Neuronal stem cell (in vitro differentiated cells): Measurements from ENCODE around the gene STXBP5.

Source experiments
- DNase-seq: peaks from one replicate; pipeline ENCODE4 v3.0.0-alpha.2; 2013; ENCODE audit warnings: low spot score
- H2AFZ ChIP-seq: one replicate; pipeline ENCODE4 v1.6.1; 2013; ENCODE audit warnings: mild to moderate bottlenecking, low read length, inconsistent platforms
- H2AK5ac ChIP-seq: 2 replicates; pipeline ENCODE4 v1.6.1; 2013; ENCODE audit warnings: low read depth, mild to moderate bottlenecking, inconsistent platforms, low read length, moderate library complexity, mixed read lengths
- H2BK120ac ChIP-seq: 2 replicates; pipeline ENCODE4 v1.6.1; 2013; ENCODE audit warnings: low read depth, mild to moderate bottlenecking, inconsistent platforms, low read length, moderate library complexity, mixed read lengths
- H2BK12ac ChIP-seq: one replicate; pipeline ENCODE4 v1.6.1; 2013; ENCODE audit warnings: low read length, inconsistent platforms
- H2BK15ac ChIP-seq: 2 replicates; pipeline ENCODE4 v1.6.1; 2013; ENCODE audit warnings: mild to moderate bottlenecking, low read length, inconsistent platforms, mixed read lengths
- H2BK5ac ChIP-seq: one replicate; pipeline ENCODE4 v1.6.1; 2013; ENCODE audit warnings: inconsistent platforms, mild to moderate bottlenecking, low read length, moderate library complexity
- H3K14ac ChIP-seq: one replicate; pipeline ENCODE4 v1.6.1; 2013; ENCODE audit warnings: low read length, inconsistent platforms
- H3K18ac ChIP-seq: 2 replicates; pipeline ENCODE4 v1.6.1; 2013; ENCODE audit warnings: low read length, inconsistent platforms
- H3K23ac ChIP-seq: 2 replicates; pipeline ENCODE4 v1.6.1; 2013; ENCODE audit warnings: low read depth, mild to moderate bottlenecking, mixed read lengths, low read length, inconsistent platforms; ENCODE audit not compliant: poor library complexity
- H3K27ac ChIP-seq: replicated peaks from 3 replicates; pipeline ENCODE4 v1.5.1; 2013; ENCODE audit warnings: low read length, inconsistent platforms
- H3K27me3 ChIP-seq, 3 experiments: 2 replicates each; pipeline ENCODE4 v1.6.1; 2013; ENCODE audit warnings: low read length in 3 of 3, mild to moderate bottlenecking in 2 of 3, inconsistent platforms in 1 of 3, low read depth in 1 of 3, mixed read lengths in 1 of 3, moderate library complexity in 1 of 3; ENCODE audit not compliant: control insufficient read depth in 3 of 3, insufficient read depth in 3 of 3
- H3K36me3 ChIP-seq, 2 donors: replicated peaks in 1 of 2; 2 replicates each; pipeline ENCODE4 v1.6.1; 2013; ENCODE audit warnings: low read length in 2 of 2; ENCODE audit not compliant: control insufficient read depth in 2 of 2, insufficient read depth in 2 of 2
- H3K4ac ChIP-seq: 2 replicates; pipeline ENCODE4 v1.6.1; 2013; ENCODE audit warnings: inconsistent platforms, mild to moderate bottlenecking, low read length, moderate library complexity
- H3K4me1 ChIP-seq, 2 donors: 1 replicate in 1 of 2; 2 replicates in 1 of 2; pipeline ENCODE4 v1.6.1; 2013; ENCODE audit warnings: low read length in 2 of 2, low read depth in 1 of 2; ENCODE audit not compliant: control insufficient read depth in 2 of 2, insufficient read depth in 1 of 2
- H3K4me2 ChIP-seq: one replicate; pipeline ENCODE4 v1.6.1; 2013; ENCODE audit warnings: mild to moderate bottlenecking, low read length, inconsistent platforms; ENCODE audit not compliant: insufficient read depth, poor library complexity, severe bottlenecking
- H3K4me3 ChIP-seq, 2 donors: 2 replicates each; pipeline ENCODE4 v1.5.1; 2013; ENCODE audit warnings: low read length in 2 of 2, mild to moderate bottlenecking in 2 of 2, inconsistent platforms in 1 of 2, moderate library complexity in 1 of 2
- H3K79me1 ChIP-seq: one replicate; pipeline ENCODE4 v1.6.1; 2013; ENCODE audit warnings: low read depth, mild to moderate bottlenecking, inconsistent platforms, low read length, moderate library complexity
- H3K9ac ChIP-seq: one replicate; pipeline ENCODE4 v1.6.1; 2013; ENCODE audit warnings: mild to moderate bottlenecking, low read depth, low read length, inconsistent platforms; ENCODE audit not compliant: poor library complexity
- H3K9me3 ChIP-seq, 2 donors: replicated peaks in 1 of 2; 2 replicates each; pipeline versions ENCODE3 to v1.6.1; 2013; ENCODE audit warnings: low read length in 2 of 2, mild to moderate bottlenecking in 2 of 2, inconsistent platforms in 1 of 2, low read depth in 1 of 2, mixed read lengths in 1 of 2, moderate library complexity in 1 of 2; ENCODE audit not compliant: control insufficient read depth in 2 of 2, insufficient read depth in 1 of 2
- H4K8ac ChIP-seq: one replicate; pipeline ENCODE4 v1.6.1; 2013; ENCODE audit warnings: low read depth, mild to moderate bottlenecking, inconsistent platforms, low read length, moderate library complexity
- H4K91ac ChIP-seq: one replicate; pipeline ENCODE4 v1.6.1; 2013; ENCODE audit warnings: low read length, low read depth, mild to moderate bottlenecking, inconsistent platforms; ENCODE audit not compliant: poor library complexity
- WGBS, 2 donors: extraction: QIAGEN DNeasy Blood & Tissue Kit; methylation state at CpG; one replicate each; pipeline ENCODE4 v1.1.7; 2013; ENCODE audit warnings: missing lambda C conversion rate in 2 of 2, mixed read lengths in 1 of 2; ENCODE audit not compliant: insufficient read length in 2 of 2, insufficient replicate concordance in 1 of 2; ENCODE audit errors: extremely low coverage in 2 of 2; 5-methylcytosine and 5-hydroxymethylcytosine counted together

Gene STXBP5

DNA sequence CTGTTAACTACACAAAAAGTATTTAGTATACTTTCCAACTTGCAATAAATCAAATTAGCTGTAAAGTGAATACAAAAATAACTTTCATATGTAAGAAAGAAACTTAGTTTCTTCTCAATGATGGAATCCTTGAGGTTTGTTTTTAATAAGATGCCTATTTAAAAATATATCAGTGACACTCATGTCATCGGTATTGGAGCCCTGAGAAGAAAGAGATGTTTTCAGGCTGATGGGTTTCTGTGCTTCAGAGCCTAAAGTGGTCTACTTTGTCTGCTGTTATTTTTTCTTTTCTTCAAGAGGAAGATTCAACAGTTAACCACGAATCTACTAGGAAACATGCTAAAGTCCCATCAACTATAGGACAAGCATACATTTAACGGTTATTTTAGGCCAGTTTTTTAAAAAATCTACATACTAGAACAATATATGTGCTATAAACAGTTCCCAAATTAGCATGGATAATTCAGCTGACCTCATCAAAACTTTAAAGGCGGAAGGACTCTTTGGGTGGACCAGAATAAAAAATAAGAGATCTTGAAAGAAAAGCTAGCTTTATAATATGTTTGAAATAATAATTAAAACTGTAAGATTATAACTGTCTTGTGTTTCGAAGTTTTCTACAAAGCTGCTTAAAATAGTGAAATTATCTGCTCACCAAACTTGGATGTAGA, 157.2 kb downstream of the STXBP5 start:
- H4K8ac ChIP-seq, result no peak overlapping the region
- no peak overlapping the region for H2BK120ac ChIP-seq
- H3K4me2 ChIP-seq, result no peak overlapping the region
- no peak for DNase-seq
- no peak overlapping the region for H3K4me3 ChIP-seq
- H2AK5ac ChIP-seq, result no peak overlapping the region
- no peak overlapping the region for H2BK12ac ChIP-seq
- no peak overlapping the region for H2BK5ac ChIP-seq
- H3K36me3 ChIP-seq, result peaks cover 2 to 18% of the 10 kb centered on the region in 2 donors
- H3K9ac ChIP-seq, result no peak overlapping the region
- no peak overlapping the region for H3K14ac ChIP-seq
- H3K9me3 ChIP-seq, result peaks cover 0 to 1% of the 10 kb centered on the region in 2 donors
- no peaks in the 10 kb centered on the region for H3K4me1 ChIP-seq
- no CpG with 5 or more reads among the region's 5 CpGs for WGBS, 2 donors
- H3K23ac ChIP-seq, result no peak overlapping the region
- H3K4ac ChIP-seq, result no peak overlapping the region
- H2AFZ ChIP-seq, result no peak overlapping the region
- H3K18ac ChIP-seq, result no peak overlapping the region
- no peak overlapping the region for H3K27ac ChIP-seq
- H3K79me1 ChIP-seq, result no peaks in the 10 kb centered on the region
- H3K27me3 ChIP-seq, result no peaks in the 10 kb centered on the region
- H2BK15ac ChIP-seq, result no peak overlapping the region
- no peak overlapping the region for H4K91ac ChIP-seq

- H4K8ac ChIP-seq, result no peak overlapping the region
- no peaks in the 10 kb centered on the region for H3K27me3 ChIP-seq
- no peak overlapping the region for H3K4me2 ChIP-seq
- H2BK12ac ChIP-seq, result no peak overlapping the region
- peaks cover 0 to 1% of the 10 kb centered on the region in 2 donors for H3K9me3 ChIP-seq
- H2AFZ ChIP-seq, result no peak overlapping the region
- no peak overlapping the region for H3K9ac ChIP-seq
- H3K18ac ChIP-seq, result no peak overlapping the region
- H4K91ac ChIP-seq, result no peak overlapping the region
- H3K23ac ChIP-seq, result no peak overlapping the region
- no peak overlapping the region for H3K4ac ChIP-seq
- no peak overlapping the region for H2BK5ac ChIP-seq
- H3K14ac ChIP-seq, result no peak overlapping the region
- no peak overlapping the region for H2BK15ac ChIP-seq
- peaks cover 2 to 14% of the 10 kb centered on the region in 2 donors for H3K36me3 ChIP-seq
- H2AK5ac ChIP-seq, result no peak overlapping the region
- H2BK120ac ChIP-seq, result no peak overlapping the region
- no peak overlapping the region for H3K27ac ChIP-seq
- H3K4me1 ChIP-seq, result no peaks in the 10 kb centered on the region
- H3K4me3 ChIP-seq, result no peak overlapping the region
- DNase-seq, result no peak
- H3K79me1 ChIP-seq, result no peaks in the 10 kb centered on the region
Observed at GRCh38 chr6:147366290-147366689, 162.1 kb downstream of the STXBP5 start.

- Histone ChIP-seq H3K79me1 (no peaks in the 10 kb centered on the region), H2BK5ac (no peak overlapping the region), H3K14ac (no peak overlapping the region), H3K4me3 (no peak overlapping the region), H3K23ac (no peak overlapping the region), H2BK15ac (no peak overlapping the region), H2AFZ (no peak overlapping the region), H2BK120ac (no peak overlapping the region), H3K27me3 (no peaks in the 10 kb centered on the region), H3K4me2 (no peak overlapping the region), H3K36me3 (peaks cover 0 to under 1% of the 10 kb centered on the region in 2 donors), H3K27ac (no peak overlapping the region), H3K9me3 (no peaks in the 10 kb centered on the region), H3K4me1 (no peaks in the 10 kb centered on the region), H4K91ac (no peak overlapping the region), H4K8ac (no peak overlapping the region), H3K9ac (no peak overlapping the region), H3K18ac (no peak overlapping the region), H2AK5ac (no peak overlapping the region), H2BK12ac (no peak overlapping the region), H3K4ac (no peak overlapping the region)
- DNase-seq, result no peak
Observed at GRCh38 chr6:147371325-147371724, 167.1 kb downstream of the STXBP5 start.

GRCh38 chr6:147372806-147373205, 168.6 kb downstream of the STXBP5 start:
- Histone ChIP-seq H3K9ac (no peak overlapping the region), H3K23ac (no peak overlapping the region), H3K27ac (no peak overlapping the region), H3K4me3 (no peak overlapping the region), H3K36me3 (no peaks in the 10 kb centered on the region), H3K14ac (no peak overlapping the region), H3K27me3 (no peaks in the 10 kb centered on the region), H3K9me3 (no peaks in the 10 kb centered on the region), H2BK120ac (no peak overlapping the region), H2BK15ac (no peak overlapping the region), H3K4me1 (no peaks in the 10 kb centered on the region), H4K8ac (no peak overlapping the region), H2BK12ac (no peak overlapping the region), H2BK5ac (no peak overlapping the region), H2AFZ (no peak overlapping the region), H2AK5ac (no peak overlapping the region), H3K18ac (no peak overlapping the region), H3K4me2 (no peak overlapping the region), H4K91ac (no peak overlapping the region), H3K79me1 (no peaks in the 10 kb centered on the region), H3K4ac (no peak overlapping the region)
- WGBS, 2 donors, result no CpG with 5 or more reads among the region's 1 CpG
- DNase-seq, result no peak
